RWPE2 (cell line): ENCODE measurements around the gene C22orf31.

ENCODE experiments used
- ATAC-seq: fragments of 200-7000 bp; cut with Tn5 transposase; 3 replicates; pipeline ENCODE4 v1.9.1; 2021; ENCODE audit warnings: low read depth
- DNase-seq: peaks from one replicate; pipeline ENCODE4 v3.0.0-alpha.2; 2020; ENCODE audit warnings: low spot score
- H3K27ac ChIP-seq: fragments of 450-650 bp; 2 replicates; pipeline ENCODE4 v1.5.1; 2017; ENCODE audit warnings: mild to moderate bottlenecking; ENCODE audit not compliant: poor library complexity, severe bottlenecking
- H3K27me3 ChIP-seq: fragments of 250-450 bp; sonication (Bioruptor Pico); 2 replicates; pipeline ENCODE4 v1.5.1; 2021; ENCODE audit warnings: mild to moderate bottlenecking, moderate library complexity; ENCODE audit not compliant: insufficient read depth, poor library complexity, severe bottlenecking
- H3K36me3 ChIP-seq: fragments of 250-450 bp; sonication (Bioruptor Pico); 2 replicates; pipeline ENCODE4 v1.5.1; 2020; ENCODE audit warnings: low read depth, mild to moderate bottlenecking, moderate library complexity
- H3K4me1 ChIP-seq: fragments of 250-450 bp; sonication (Bioruptor Pico); 2 replicates; pipeline ENCODE4 v1.5.1; 2021; ENCODE audit warnings: mild to moderate bottlenecking, moderate library complexity; ENCODE audit not compliant: insufficient read depth, poor library complexity, severe bottlenecking
- H3K4me3 ChIP-seq: fragments of 250-450 bp; sonication (Bioruptor Pico); 2 replicates; pipeline ENCODE4 v1.5.1; 2021; ENCODE audit warnings: mild to moderate bottlenecking, moderate library complexity; ENCODE audit not compliant: severe bottlenecking
- H3K9me3 ChIP-seq: fragments of 250-450 bp; sonication (Bioruptor Pico); 2 replicates; pipeline ENCODE4 v1.5.1; 2021; ENCODE audit warnings: mild to moderate bottlenecking, moderate library complexity; ENCODE audit not compliant: severe bottlenecking
- CTCF ChIP-seq: fragments of 450-650 bp; IDR thresholded peaks from one replicate; pipeline ENCODE4 v1.5.1; 2017; ENCODE audit warnings: mild to moderate bottlenecking, moderate library complexity; ENCODE audit not compliant: poor library complexity, severe bottlenecking

The C22orf31 gene

GRCh38 chr22:29105468-29105867 is 43.8 kb upstream of the C22orf31 start:
- Histone ChIP-seq H3K9me3 (no peaks in the 10 kb centered on the region), H3K36me3 (no peaks in the 10 kb centered on the region), H3K4me3 (no peak overlapping the region), H3K27ac (no peak overlapping the region), H3K27me3 (no peaks in the 10 kb centered on the region), H3K4me1 (no peaks in the 10 kb centered on the region)
- TF ChIP-seq CTCF, result no peak
- ATAC-seq, result no peak
- DNase-seq, result no peak

GRCh38 chr22:29103121-29103520 is 41.5 kb upstream of the C22orf31 start:
- no peak for TF ChIP-seq CTCF
- Histone ChIP-seq H3K4me3 (no peak overlapping the region), H3K27me3 (no peaks in the 10 kb centered on the region), H3K27ac (no peak overlapping the region), H3K4me1 (no peaks in the 10 kb centered on the region), H3K9me3 (no peaks in the 10 kb centered on the region), H3K36me3 (no peaks in the 10 kb centered on the region)
- no peak for ATAC-seq
- no peak for DNase-seq

GRCh38 chr22:29102300-29102699 is 40.7 kb upstream of the C22orf31 start:
- TF ChIP-seq CTCF, result no peak
- ATAC-seq (no peak), DNase-seq (no peak)
- H3K9me3 ChIP-seq, result no peaks in the 10 kb centered on the region
- H3K36me3 ChIP-seq, result no peaks in the 10 kb centered on the region
- no peaks in the 10 kb centered on the region for H3K4me1 ChIP-seq
- no peak overlapping the region for H3K27ac ChIP-seq
- no peak overlapping the region for H3K4me3 ChIP-seq
- no peaks in the 10 kb centered on the region for H3K27me3 ChIP-seq

GRCh38 chr22:29098296-29098695 is 36.7 kb upstream of the C22orf31 start:
- Histone ChIP-seq H3K27ac (no peak overlapping the region), H3K36me3 (no peaks in the 10 kb centered on the region), H3K4me1 (no peaks in the 10 kb centered on the region), H3K27me3 (no peaks in the 10 kb centered on the region), H3K9me3 (no peaks in the 10 kb centered on the region), H3K4me3 (no peak overlapping the region)
- ATAC-seq (no peak), DNase-seq (no peak)
- no peak for TF ChIP-seq CTCF

GRCh38 chr22:29096736-29097669 is 35.4 kb upstream of the C22orf31 start:
- ATAC-seq (no peak), DNase-seq (no peak)
- Histone ChIP-seq H3K27ac (no peak overlapping the region), H3K4me3 (no peak overlapping the region), H3K36me3 (no peaks in the 10 kb centered on the region), H3K9me3 (no peaks in the 10 kb centered on the region), H3K27me3 (no peaks in the 10 kb centered on the region), H3K4me1 (no peaks in the 10 kb centered on the region)
- no peak for TF ChIP-seq CTCF
